Measurements from ENCODE around the gene FAF1.

- TF ChIP-seq, protein P1, sequence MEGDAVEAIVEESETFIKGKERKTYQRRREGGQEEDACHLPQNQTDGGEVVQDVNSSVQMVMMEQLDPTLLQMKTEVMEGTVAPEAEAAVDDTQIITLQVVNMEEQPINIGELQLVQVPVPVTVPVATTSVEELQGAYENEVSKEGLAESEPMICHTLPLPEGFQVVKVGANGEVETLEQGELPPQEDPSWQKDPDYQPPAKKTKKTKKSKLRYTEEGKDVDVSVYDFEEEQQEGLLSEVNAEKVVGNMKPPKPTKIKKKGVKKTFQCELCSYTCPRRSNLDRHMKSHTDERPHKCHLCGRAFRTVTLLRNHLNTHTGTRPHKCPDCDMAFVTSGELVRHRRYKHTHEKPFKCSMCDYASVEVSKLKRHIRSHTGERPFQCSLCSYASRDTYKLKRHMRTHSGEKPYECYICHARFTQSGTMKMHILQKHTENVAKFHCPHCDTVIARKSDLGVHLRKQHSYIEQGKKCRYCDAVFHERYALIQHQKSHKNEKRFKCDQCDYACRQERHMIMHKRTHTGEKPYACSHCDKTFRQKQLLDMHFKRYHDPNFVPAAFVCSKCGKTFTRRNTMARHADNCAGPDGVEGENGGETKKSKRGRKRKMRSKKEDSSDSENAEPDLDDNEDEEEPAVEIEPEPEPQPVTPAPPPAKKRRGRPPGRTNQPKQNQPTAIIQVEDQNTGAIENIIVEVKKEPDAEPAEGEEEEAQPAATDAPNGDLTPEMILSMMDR (IDR thresholded peaks at IDR 0.05), result no peak
- TF ChIP-seq POLR2A (IDR thresholded peaks at IDR 0.05), result no peak
These were observed 9.7 kb downstream of the FAF1 start for GRCh38 chr1:50950396-50950795.

All from esophagus squamous epithelium (tissue), 4 donors.